Activated CD8-positive, alpha-beta memory T cell treated with anti-CD3 and anti-CD28 coated beads, Interleukin-2, amount 50 U/mL, for 4 hours (primary cell): Measurements from ENCODE around the gene LRFN4.

ENCODE experiments used
- DNase-seq: peaks from one replicate; pipeline ENCODE4 v3.0.0-alpha.2; 2020

Gene LRFN4

DNA sequence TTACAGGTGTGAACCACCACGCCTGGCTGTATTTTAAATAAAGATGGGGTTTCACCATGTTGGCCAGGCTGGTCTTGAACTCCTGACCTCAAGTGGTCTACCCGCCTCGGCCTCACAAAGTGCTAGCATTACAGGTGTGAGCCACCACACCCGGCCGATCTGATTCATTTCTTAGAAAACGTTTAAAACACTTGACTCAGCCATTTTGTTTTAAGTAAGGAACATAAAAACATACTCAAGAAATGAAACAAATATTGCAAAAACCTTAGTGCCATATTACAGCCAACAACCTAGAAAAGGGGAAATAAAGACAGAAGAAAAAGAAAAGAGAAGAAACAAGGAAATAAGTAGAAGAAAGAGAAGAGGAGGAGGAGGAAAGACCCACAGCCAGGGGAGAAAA, 17.4 kb downstream of the LRFN4 start:
- DNase-seq: no peak

DNA sequence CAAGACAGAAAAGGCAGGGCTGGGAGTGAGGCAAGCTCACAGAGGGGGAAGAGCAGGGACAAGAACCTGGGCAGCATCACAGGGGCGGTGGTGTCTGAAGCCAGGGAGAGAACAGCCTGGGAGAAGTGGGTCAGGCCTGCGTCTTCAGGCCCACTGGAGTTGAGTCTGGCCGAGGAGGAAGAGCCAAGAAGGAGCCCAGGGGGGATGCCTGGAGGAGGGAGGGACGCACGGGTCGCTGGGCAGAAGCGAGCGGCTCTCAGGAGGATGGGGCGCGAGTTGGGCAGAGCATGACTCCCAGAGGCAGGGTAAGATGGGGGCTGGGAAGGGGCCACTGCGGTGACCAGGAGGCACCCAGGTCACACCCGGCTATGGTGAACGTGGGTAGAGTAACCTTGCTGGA, 18.5 kb downstream of the LRFN4 start:
- DNase-seq: no peak

DNA sequence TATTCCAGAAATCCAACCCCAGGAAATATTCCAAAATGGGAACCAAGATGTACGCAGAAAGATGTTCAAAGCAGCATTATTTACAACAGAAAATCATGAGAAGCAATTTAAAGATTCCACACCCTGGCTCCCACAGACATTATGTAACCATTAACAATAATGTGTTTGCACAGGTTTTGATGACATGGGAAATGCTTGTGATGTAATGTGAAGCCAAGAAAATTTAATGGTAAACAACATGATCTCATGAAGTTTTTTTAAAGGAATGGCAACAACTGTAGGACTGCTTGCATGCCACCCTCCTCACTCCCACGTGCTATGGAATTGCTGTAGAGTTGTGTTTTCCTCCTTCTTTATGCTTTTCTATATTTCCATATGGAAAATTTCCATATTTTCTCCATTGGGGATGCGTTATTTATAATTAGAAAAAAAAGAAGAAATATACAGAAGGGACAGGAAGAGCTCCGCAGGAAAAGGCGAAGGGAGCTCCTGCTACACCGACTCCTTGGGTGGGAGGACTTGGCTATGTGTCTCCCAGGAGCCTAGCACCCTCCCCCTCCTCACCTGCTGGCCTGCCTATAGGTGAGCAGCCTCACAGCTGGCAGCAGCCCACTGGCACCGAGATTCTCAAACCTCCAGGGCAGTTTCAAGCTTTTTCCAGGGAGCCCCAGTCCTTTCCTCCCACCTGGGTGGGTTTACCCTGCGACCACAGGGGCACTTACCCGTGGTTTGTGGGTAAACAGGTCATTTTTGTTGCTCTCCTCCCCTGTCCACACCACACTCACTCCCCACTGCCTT, 20.9 kb downstream of the LRFN4 start:
- DNase-seq: no peak

DNA sequence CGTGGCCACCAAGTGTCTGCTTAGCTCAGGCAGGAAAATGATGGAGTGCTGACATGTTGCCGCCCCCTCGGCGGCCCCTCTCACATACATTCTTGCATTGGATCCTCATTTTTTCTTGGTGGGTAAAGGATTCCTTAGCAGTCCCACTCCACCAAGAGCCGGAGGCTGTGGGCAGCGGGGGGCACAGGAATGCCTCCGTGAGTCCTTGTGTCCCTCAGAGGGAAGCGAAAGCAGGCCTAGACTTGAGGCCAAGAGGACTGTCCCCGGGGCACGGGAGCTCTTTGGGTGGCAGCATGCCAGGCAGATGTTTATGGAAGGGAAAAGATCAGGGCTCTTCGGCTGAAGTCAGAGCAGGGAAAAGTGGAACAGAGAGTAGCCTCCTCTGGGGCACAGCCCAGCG, 21.6 kb downstream of the LRFN4 start:
- no peak for DNase-seq

DNA sequence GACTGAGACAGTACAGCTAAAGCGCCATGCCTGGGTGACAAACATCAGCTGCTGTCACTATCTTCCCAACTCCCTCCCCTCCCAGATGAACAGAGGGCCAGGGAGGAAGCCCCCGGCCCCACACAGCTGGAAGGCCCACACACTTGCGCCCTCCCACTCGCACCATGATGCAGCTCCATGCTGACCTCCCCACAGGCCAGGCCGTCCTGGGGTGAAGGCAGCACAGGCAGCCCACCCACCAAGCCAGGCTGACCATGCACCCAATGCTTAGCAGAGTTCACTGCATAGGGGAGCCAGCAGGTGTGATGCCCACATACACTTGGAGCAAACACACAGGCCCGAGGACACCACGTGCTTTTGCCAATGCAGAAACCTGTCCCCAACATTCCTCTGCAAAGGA, 22.1 kb downstream of the LRFN4 start:
- DNase-seq: no peak

DNA sequence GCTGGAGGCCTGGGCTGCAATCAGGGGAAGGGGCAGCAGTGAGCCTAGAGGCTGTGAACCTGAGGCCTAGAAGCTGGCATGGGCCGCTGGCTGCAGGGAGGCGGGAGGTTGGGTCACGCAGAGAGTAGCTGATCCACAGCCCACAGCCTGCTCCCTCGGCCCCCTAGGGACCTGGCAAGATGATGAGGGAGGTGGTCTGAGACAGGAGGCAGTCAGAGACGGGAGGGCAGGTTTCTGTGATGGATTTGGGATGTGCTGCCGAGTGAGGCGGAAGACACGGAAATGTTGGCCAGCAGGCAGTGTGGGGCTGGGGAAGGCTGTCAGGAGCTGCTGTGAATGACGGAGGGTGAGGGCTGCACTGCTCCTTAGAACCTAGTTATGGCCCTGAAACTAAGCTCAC, 22.7 kb downstream of the LRFN4 start:
- no peak for DNase-seq

DNA sequence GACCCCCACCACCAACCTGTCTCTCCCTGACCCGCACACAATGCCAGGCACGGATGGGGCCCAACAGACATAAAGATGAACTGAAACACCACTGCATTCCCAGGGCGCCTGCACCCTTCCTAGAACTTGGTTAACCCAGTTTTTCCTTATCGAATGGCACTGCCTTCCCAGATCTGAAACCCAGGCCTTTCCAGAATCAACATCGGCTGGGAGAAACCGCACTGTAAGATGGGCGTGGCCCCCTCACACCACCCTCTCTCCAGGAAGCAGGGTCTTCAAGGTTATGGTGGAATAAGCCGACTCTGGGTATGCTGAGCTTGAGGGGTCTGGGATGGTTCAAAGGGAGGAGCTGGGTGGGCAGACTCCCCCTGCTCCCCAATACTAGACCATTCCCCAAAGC, 23.1 kb downstream of the LRFN4 start:
- DNase-seq: no peak

DNA sequence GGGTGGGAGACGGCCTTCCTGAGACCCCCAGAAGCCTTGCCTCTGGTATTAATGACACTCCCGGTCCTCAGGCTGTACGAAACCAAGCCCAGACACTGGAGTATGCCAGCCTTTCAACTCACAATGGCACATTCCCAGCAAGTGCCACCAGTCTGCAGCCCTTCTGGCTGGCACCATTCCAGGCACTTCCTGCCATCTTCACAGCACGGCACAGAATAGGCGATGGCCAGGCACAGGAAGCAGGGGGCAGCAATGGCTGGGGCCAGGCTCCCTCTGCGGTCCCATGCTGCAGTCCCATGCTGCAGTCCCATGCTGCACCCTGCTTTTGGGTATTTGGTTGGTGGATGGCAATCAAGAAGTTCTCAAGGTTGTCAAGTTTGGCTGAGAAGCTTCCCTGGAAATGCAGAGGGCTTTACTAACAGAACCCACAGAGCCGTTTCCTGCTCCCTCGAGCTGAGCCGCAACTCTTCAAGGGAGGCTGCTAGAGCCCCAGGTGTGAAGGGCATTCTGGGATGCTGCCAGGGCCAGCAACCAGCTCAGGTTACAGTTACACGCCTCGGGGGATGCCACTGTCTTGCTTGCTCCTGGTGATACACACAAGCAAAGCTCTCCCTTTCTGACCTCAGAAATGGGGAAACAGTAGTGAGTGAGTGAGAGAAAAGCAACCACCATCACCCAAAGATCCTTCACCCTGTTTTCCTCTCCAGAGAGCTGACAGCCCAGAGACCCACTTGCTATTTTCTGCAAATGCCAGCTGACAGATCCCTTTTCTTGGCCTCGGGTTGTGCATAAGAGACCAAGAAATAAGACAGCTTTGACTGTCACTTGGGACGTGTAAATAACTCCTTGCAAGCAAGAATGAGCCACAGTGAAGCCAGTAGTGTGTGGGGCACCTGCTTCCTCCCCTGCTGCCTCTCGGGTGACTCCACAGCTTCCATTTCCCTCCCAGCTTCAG, 23.9 kb downstream of the LRFN4 start:
- DNase-seq: no peak

DNA sequence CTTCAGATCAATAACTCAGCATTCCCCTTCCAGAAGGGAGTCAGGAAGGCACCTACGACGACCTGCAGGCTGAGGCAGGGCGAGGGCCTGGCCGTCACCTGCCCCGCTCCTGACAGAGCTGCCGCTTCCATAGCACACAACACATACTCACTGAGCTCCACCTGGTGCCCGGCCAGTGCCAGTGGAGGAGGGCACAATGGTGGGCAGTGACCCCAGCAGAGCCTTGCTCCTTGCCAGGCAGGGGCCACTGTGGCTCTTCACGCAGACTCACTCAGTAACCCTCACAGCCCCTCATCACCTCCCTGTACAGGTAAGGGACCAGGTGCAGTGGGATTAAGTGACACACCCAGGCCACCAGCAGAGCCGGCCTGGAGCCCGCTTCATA, 24.6 kb downstream of the LRFN4 start:
- DNase-seq: no peak

DNA sequence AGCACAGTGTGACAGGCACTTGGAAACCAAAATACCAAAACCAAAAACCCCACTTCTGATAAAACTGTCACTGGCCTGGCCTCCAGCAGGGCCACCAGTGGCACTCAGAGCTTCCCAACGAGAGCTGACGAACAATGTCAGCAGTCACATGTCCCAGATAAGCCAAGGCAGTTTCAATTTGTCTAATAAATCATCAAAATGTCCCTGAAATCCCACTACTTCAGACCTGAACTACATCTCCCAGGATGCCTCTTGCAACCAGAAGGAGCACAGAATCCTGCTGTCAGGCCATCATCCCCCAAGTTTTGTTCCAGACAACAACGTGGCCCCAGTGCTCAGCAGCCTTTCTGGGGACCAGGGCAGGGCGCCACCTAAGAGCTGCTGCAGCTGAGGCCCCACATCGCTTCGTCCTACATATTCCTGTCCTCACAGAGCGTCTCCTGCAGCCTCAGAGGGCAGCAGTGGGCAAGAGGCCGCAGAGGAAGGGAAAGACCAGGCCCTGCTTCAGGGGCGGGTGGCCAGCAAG, 25.1 kb downstream of the LRFN4 start:
- DNase-seq: no peak

DNA sequence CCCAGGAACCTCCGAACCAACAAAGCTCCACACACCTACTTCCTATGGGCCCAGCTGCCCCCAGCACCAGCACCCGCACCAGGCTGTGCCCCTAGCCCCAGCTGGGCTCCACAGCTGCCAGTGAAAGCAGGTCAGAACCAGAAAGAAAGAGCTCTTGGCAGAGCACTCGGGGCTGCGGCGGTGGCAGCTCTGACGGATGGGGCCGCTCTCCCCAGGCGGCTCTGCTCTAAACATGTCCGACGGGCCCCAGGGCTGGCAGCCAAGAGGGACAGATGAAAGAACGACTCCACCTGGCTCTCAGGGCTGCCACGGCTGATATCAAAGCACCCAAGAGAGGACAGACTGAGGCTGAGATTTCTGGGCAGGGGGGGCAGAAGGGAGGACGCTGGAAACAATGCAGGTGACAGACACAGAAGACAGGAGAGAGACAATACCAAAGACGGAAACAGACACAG, 25.7 kb downstream of the LRFN4 start:
- no peak for DNase-seq

DNA sequence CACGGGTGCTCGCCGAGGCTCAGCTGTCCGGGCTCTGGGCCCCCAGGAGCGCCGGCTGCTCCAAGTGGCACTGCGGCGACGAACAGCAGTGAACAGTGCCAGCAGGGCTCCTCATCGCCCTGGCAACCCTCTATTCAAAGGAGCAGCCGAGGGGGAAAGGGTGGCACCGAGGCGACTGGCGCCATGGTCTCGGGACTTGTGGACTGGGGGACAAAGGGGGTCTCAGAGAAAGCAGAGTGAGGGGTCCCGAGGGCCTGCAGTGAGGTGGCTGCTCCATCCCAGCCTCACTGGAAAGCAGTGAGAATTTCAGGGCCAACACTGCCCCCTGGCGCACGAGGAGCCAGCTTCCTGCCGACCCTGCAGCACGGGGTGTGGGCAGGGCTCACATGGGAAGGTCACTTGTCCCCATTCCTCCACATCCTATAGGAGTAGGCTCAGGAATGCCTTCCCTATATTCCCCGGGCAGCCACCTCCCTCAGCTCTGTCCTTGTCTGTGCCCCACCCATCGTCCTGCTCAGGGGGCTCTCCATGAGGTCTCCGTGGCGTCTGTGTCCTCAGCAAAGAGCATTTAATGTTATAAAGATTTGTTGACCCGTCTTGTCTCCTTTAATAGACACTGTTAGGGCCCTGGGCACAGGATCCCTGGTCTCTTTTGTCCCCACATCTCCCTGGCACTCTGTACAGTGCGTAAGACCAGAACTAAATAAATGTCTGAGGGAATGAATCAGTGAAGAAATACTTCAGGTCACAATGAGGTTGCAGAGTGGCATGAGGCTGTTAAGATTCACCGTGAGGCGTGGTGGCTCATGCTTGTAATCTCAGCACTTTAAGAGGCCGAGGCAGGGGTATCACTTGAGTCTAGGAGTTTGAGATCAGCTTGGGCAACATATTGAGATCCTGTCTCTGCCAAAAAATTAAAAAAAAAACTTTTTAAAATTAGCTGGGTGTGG, 26.4 kb downstream of the LRFN4 start:
- peak; percentile 58 for DNase-seq

DNA sequence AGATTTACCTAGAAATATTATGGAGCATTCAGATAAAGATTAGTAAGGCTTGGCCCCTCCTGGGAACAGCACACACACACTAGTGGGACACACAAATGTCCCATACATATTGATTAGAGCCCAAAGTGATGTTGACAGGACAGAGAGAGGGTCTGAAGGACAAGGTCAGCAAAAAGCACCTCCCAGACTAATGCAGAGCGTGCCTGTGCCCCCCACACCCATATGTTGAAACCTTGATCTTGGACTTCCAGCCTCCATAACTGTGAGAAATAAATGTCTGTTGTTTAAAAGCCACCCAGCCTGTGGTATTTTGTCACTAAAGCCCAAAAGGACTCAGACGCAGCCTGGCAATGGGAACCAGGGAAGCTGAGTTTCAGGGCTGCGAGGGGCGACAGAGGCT, 27.6 kb downstream of the LRFN4 start:
- DNase-seq: no peak

DNA sequence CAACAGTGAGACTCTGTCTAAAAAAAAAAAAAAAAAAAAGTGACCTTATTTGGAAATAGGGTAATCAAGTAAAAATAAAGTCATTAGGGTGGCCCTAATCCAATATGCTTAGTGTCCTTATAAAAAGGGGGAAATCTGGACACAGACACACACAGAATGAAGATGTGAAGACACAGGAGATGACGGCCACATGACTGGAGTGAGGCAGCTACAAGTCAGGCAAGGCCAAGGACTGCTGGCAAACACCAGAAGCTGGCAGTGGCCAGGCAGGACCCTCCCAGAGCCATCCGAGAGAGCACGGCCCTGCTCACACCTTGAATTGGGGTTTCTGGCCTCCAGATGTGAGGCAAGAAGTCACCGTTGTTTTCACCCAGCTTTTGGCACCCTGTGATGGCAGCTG, 28.6 kb downstream of the LRFN4 start:
- no peak for DNase-seq

DNA sequence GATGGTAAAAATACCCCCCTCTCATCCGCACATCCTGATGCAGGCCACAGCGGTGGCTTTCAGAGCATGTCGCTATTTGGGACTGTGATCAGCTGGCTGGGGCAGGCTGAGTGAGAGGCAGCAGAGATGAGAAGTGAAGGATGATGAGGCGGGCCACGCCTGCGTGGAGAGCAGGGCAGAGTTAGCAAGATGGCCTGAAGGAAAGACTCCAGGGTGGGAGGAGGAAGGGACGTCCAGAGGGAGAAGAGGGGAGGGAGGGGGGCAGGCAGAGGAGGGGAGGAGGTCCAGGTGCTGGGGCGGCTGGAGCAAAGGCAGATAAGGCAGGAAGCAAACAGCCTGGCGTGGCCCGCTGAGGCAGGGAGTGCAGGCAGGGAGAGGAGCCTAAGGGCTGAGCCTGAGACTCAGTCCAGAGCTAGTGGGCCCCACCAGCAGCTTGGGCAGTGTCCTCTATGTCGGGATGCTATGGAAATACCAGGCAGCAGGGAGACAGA, 29.1 kb downstream of the LRFN4 start:
- no peak for DNase-seq

DNA sequence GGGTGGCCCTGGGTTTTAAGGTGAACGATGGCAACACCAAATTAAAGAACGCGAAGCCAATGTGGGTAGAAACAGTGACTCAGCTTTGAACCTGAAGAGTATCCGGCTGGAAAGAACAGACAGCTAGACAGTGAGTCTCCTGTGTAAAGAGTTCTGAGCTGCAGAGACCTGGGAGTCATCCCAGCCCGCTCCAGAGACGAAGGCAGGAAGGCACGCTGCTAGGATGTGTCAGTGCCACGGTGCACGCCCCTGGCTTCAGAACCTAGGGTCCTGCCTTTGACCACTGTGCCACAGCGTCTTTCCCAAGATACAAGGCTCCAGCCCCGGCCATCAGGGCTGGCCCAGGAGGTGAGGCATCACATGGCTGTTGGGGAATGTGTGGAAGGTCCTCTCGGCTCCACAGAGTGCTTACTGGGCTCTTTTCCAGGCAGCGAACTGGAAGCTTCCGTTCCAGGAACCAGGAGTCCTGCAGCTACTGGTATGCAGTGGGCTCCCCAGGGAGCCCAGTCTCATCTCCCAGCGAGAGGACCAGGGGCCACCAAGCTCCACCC, 29.9 kb downstream of the LRFN4 start:
- no peak for DNase-seq

DNA sequence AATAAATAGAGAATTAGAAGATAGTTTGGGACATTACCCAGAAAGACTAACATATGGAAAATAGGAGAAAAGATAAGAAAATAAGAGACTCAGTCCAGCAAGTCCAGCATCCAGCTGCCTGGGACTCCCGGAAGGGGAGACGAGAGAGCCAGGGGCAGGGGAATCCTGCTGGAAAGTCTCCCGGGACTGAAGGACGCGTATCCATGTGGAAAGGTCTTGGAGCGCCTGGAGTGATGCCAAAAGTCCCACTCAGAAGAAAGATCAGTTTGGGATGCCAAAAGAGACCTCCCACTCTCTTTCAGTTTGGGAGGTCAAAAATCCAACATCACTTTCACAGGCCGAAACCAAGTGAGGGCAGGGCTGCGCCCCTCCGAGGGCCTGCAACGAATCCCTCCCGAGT, 30.7 kb downstream of the LRFN4 start:
- DNase-seq: no peak

DNA sequence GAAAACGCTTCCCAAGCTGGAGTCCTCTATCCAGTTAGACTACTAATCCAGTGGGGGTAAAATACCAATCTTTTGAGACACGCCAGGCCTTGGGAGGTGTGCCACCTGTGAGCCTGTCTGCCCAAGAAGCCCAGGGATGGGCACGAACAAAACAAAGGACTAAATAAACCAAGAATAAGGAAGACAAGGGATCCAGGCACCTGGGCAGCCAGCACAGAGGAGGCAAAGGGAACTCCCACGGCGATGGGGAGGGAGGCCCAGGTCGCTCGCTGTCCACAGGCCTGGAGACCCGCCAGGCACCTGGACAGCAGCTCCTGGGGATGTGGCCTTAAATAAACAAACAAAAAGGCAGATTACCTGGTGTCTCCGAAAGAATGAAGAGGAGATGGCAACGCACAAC, 31.4 kb downstream of the LRFN4 start:
- DNase-seq: no peak

DNA sequence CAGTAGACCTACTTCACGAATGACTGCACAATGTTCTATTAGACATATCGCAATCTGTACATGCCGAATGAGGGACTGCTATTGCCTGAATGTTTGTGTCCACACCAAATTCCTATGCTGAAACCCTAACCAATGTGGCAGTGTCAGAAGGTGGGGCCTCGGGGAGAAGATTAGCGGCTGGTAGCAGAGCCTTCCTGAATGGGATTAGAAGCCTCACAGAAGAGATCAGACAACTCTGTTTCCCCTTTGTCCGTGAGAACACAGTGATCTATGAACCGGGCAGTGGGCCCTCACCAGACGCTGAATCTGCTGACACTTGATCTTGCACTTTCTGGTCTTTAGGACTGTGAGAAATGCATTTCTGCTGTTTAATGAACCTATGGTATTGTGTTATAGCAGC, 33.1 kb downstream of the LRFN4 start:
- DNase-seq: no peak

DNA sequence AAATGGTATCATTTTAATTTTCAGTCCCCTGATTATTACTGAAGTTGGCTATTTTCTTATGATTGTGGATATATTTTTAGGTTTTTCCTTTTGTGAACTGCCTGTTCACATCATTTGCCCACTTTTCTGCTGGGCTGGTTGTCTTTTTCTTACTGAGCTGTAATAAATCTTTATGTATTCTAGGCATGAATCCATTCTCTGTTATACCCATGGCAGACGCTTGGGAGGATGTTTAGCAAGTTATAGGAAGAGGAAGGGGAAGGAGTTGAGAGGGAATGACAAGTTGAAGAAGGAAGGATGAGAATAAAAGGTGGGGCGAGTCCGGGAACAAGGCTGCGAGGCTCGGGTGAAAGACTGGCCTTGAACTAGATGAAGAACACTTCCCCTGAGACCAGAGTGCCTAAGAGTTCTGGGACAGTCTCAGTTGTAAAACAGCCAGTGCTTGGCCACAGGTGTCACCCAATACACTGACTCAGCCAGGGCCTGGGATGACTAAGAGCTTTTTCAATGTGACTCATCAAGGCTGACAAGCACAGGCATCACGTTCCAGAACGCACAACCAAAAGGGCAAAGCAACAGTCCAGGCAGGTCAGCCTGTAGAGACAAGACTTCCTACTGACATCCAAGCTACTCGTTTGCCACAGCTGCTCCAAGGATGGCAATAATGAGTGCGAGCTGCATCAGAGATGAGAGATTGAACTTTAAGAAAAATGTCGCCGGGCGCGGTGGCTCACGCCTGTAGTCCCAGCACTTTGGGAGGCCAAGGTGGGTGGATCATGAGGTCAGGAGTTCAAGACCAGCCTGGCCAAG, 35.2 kb downstream of the LRFN4 start:
- no peak for DNase-seq

DNA sequence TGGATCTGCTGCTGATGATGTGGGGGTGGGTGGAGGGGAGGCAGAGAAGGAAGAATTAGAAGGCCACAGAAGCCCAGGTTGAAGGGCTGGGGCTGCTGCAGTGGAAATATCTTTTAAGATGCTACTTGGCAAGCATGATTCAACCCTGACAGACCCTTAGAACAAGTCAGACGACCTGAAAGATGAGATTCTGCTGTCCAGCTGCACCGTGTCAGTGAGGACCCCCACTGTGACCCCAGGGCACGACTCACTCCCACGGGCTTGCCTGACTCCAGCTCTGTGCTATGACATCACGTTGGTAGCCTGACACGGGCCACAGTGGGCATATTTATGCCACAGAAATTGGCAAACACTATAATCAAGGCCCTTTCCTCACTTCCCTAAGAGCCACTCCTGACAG, 36.0 kb downstream of the LRFN4 start:
- no peak for DNase-seq
